Spleen (tissue), 7 donors: ENCODE measurements around the gene MYO1B.

ENCODE experiments used
- POLR2A ChIP-seq, 3 donors: fragments of 450-650 bp; IDR thresholded peaks; one replicate each; pipeline ENCODE4 v1.5.1; 2017; ENCODE audit warnings: antibody characterized with exemption in 3 of 3, mild to moderate bottlenecking in 1 of 3
- POLR2AphosphoS5 ChIP-seq, 3 donors: sonication (generic); formaldehyde crosslinking; IDR thresholded peaks; one replicate each; pipeline ENCODE4 v1.5.1; 2017; ENCODE audit warnings: antibody characterized with exemption in 3 of 3
- TF ChIP-seq, protein P1 (sequence below), 11 experiments: fragments of 200-600 bp in 7 of 11; fragments of 450-650 bp in 4 of 11; sonication (generic) in 4 of 11; IDR thresholded peaks in 8 of 11; conservative IDR thresholded peaks in 3 of 11; 1 replicate in 7 of 11; 2 replicates in 4 of 11; pipeline versions ENCODE4 v1.4.0 to v1.8.0; 2016 to 2021; ENCODE audit warnings: antibody characterized with exemption in 11 of 11, inconsistent platforms in 4 of 11, mild to moderate bottlenecking in 1 of 11
- donor health status: DM: no; HTN: no; CAD: no; lungs with moderate emphysema.
- donor health status: DM: no; HTN: no; CAD: no.
- donor health status: DM: no; HTN: no; CAD: no.

GRCh38 chr2:191212119-191212518, 33.1 kb upstream of the MYO1B start:
- no peak for TF ChIP-seq POLR2A (IDR thresholded peaks at IDR 0.05)
- TF ChIP-seq, protein P1, sequence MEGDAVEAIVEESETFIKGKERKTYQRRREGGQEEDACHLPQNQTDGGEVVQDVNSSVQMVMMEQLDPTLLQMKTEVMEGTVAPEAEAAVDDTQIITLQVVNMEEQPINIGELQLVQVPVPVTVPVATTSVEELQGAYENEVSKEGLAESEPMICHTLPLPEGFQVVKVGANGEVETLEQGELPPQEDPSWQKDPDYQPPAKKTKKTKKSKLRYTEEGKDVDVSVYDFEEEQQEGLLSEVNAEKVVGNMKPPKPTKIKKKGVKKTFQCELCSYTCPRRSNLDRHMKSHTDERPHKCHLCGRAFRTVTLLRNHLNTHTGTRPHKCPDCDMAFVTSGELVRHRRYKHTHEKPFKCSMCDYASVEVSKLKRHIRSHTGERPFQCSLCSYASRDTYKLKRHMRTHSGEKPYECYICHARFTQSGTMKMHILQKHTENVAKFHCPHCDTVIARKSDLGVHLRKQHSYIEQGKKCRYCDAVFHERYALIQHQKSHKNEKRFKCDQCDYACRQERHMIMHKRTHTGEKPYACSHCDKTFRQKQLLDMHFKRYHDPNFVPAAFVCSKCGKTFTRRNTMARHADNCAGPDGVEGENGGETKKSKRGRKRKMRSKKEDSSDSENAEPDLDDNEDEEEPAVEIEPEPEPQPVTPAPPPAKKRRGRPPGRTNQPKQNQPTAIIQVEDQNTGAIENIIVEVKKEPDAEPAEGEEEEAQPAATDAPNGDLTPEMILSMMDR (IDR thresholded peaks at IDR 0.05 in 8 of 11, conservative IDR thresholded peaks at IDR 0.05 in 3 of 11) = no peak
- TF ChIP-seq POLR2AphosphoS5 (IDR thresholded peaks at IDR 0.05) = no peak
